AG20443 (cell line): ENCODE measurements around the gene MARK4.
"Not testable (repeated sequence)": the region's sequence is repeated elsewhere in the genome, so short reads cannot be mapped to it uniquely, and the experiment has no call there.

ENCODE experiments used
- DNase-seq: peaks from one replicate; pipeline ENCODE4 v3.0.0; 2012; ENCODE audit warnings: low spot score, mixed read lengths

The MARK4 gene

GRCh38 chr19:45305421-45305820 is 54.4 kb downstream of the MARK4 start:
- no peak for DNase-seq

GRCh38 chr19:45306040-45306439 is 55.0 kb downstream of the MARK4 start:
- DNase-seq = peak; percentile 47

GRCh38 chr19:45306518-45307027 is 55.5 kb downstream of the MARK4 start:
- no peak for DNase-seq

- DNase-seq = no peak
Measured at GRCh38 chr19:45307361-45307760, 56.3 kb downstream of the MARK4 start.

GRCh38 chr19:45309322-45309721 is 58.3 kb downstream of the MARK4 start:
- not testable (repeated sequence) for DNase-seq

GRCh38 chr19:45311621-45312020 is 60.5 kb downstream of the MARK4 start:
- DNase-seq = no peak

- not testable (repeated sequence) for DNase-seq
Measured at GRCh38 chr19:45312285-45312684, 61.2 kb downstream of the MARK4 start.

GRCh38 chr19:45314708-45315245 is 63.7 kb downstream of the MARK4 start:
- DNase-seq = no peak

GRCh38 chr19:45315304-45315703 is 64.2 kb downstream of the MARK4 start:
- no peak for DNase-seq

- no peak for DNase-seq
Measured at GRCh38 chr19:45320997-45321775, 70.1 kb downstream of the MARK4 start.

GRCh38 chr19:45321848-45322247 is 70.8 kb downstream of the MARK4 start:
- no peak for DNase-seq

GRCh38 chr19:45322311-45322710 is 71.2 kb downstream of the MARK4 start:
- DNase-seq = no peak

GRCh38 chr19:45322744-45323281 is 71.7 kb downstream of the MARK4 start, which contains the start of gene CKM:
CKM (minus strand) TSS chr19:45322875; CDS start chr19:45319713, 3,162 bp downstream.
- DNase-seq = no peak

GRCh38 chr19:45323671-45324081 is 72.6 kb downstream of the MARK4 start:
- DNase-seq = peak; percentile 54

- no peak for DNase-seq
Measured at GRCh38 chr19:45324349-45324907, 73.4 kb downstream of the MARK4 start.

GRCh38 chr19:45327404-45328143 is 76.5 kb downstream of the MARK4 start:
- DNase-seq = no peak

- no peak for DNase-seq
Measured at GRCh38 chr19:45331411-45331810, 80.3 kb downstream of the MARK4 start.

- DNase-seq = no peak
Measured at GRCh38 chr19:45333609-45334303, 82.7 kb downstream of the MARK4 start.

GRCh38 chr19:45334881-45335280 is 83.8 kb downstream of the MARK4 start:
- DNase-seq = not testable (repeated sequence)

- DNase-seq = no peak
Measured at GRCh38 chr19:45336696-45337251, 85.7 kb downstream of the MARK4 start.

- DNase-seq = no peak
Measured at GRCh38 chr19:45339629-45340028, 88.6 kb downstream of the MARK4 start.
